Kidney epithelial cell (primary cell): ENCODE data around the gene AFF3. TPM values are rescaled to one million over a fixed set of nuclear protein-coding genes. Genes with fewer than 3 reads are reported as not detected.

Experiments
- DNase-seq: peaks from one replicate; pipeline ENCODE4 v3.0.0-alpha.2; 2010; ENCODE audit warnings: low read depth
- H3K27me3 ChIP-seq: 2 replicates; pipeline ENCODE4 v1.6.0; 2011; ENCODE audit warnings: low read length; ENCODE audit not compliant: control insufficient read depth, insufficient read depth
- H3K36me3 ChIP-seq: 2 replicates; pipeline ENCODE4 v1.5.1; 2011; ENCODE audit warnings: low read length; ENCODE audit not compliant: control insufficient read depth, insufficient read depth
- H3K4me3 ChIP-seq: 2 replicates; pipeline ENCODE4 v1.5.1; 2011; ENCODE audit warnings: low read depth, mild to moderate bottlenecking, control low read depth, low read length
- total RNA-seq: library from RNA; depleted of rRNA; stranded (reverse); fragments of >200 nt; gene quantifications from 2 replicates; pipeline ENCODE4 v1.2.3, GENCODE V29; 2015
- TF ChIP-seq, protein P1 (sequence below): IDR thresholded peaks from 2 replicates; pipeline ENCODE4 v1.5.1; 2011; ENCODE audit warnings: mild to moderate bottlenecking, moderate library complexity, low read length, control low read depth, inconsistent platforms; ENCODE audit not compliant: insufficient read depth, poor library complexity, severe bottlenecking

The AFF3 gene
- total RNA-seq, 1 donor from 2014 or later: 13.9 TPM

DNA sequence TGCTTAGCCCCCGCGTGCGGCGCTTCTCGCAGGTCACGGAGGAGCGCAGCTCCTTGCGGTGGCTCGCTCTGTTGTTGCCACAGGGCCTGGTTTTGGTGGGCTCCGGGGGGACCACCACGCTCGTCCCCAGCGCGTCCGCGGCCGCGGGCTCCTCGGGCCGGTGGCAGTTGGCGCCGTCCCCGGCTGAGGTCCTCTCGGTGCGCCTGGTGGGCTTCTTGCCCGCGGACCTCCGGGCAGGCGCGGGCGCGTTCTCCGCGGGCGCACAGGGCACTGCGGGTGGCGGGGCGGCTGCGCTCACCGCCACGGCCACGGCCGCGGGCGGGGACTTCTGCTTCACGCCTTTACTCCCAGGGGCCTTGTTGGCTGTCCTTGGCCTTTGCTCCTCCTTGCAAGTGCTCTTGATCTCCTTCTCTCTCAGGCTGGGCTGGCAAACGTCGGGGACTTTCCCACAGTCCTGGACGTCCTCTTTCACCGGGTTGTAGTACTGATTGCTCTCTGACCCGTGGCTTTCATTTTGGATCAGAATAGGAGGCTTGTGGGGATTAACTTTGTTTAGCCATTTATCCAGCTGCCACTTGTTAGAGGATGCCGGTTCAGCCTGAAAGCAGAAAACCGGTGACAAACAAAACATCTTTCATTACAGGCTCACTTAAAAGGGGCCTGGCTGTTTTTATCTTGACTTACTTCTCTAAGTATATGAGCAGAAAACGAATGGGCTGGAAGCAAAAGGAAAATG, 548.5 kb downstream of the AFF3 start:
- TF ChIP-seq, protein P1, sequence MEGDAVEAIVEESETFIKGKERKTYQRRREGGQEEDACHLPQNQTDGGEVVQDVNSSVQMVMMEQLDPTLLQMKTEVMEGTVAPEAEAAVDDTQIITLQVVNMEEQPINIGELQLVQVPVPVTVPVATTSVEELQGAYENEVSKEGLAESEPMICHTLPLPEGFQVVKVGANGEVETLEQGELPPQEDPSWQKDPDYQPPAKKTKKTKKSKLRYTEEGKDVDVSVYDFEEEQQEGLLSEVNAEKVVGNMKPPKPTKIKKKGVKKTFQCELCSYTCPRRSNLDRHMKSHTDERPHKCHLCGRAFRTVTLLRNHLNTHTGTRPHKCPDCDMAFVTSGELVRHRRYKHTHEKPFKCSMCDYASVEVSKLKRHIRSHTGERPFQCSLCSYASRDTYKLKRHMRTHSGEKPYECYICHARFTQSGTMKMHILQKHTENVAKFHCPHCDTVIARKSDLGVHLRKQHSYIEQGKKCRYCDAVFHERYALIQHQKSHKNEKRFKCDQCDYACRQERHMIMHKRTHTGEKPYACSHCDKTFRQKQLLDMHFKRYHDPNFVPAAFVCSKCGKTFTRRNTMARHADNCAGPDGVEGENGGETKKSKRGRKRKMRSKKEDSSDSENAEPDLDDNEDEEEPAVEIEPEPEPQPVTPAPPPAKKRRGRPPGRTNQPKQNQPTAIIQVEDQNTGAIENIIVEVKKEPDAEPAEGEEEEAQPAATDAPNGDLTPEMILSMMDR: no peak

DNA sequence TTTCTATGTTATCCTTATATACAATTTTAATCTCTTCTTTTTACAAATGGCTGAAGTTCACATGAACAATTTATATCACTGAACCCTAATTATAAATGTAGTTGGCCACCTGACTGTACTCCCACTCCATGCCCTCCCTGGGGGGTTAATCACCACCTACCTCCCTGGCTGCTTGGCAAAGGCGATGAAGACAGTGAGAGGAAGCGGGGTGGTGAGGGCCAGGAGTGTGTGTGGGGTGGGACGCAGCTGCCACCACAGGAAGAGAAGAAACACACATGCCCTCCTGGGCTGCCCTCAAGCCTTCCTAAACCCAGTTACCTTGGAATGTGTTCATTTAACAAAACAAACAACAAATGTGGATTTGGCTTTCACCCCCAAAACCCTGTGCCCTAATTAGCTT, 565.6 kb downstream of the AFF3 start:
- TF ChIP-seq, protein P1: no peak
- no peak for DNase-seq
- Histone ChIP-seq H3K4me3 (no peak overlapping the region), H3K36me3 (no peaks in the 10 kb centered on the region), H3K27me3 (no peaks in the 10 kb centered on the region)

More for the DNA sequence above, 548.5 kb downstream of the AFF3 start:
- Histone ChIP-seq H3K27me3 (no peaks in the 10 kb centered on the region), H3K36me3 (no peaks in the 10 kb centered on the region), H3K4me3 (no peak overlapping the region)
- no peak for DNase-seq

DNA sequence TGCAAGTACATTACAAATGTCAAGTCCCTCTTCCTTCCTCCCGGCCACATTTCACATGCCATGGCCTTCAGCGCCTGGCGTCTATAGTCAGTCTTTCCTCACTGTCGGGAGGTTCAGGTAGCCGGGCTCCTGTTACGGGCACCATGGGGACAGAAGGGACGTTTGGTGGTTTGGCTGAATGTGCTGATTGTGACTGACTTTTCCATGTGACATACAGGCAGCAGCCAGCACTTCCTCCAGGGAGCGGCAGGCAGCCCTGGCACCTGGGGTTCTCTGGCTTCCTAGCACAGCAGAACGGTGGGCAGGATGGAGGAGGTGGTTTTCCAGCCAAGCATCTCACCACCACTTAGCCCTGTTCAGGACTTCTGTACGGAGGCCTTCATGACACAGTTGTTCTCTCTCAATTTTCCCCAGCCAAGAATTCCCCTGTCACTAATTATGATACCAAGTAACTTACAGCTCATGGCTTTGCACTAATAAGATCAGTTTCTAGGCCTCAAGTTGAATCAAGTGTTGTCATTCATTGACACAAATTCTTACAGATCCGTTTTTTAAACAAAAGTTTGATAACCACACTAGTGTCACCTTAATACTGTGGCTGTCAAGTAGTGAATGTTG, 568.6 kb downstream of the AFF3 start:
- no peaks in the 10 kb centered on the region for H3K36me3 ChIP-seq
- TF ChIP-seq, protein P1: no peak
- DNase-seq: no peak
- H3K4me3 ChIP-seq: no peak overlapping the region
- H3K27me3 ChIP-seq: no peaks in the 10 kb centered on the region

DNA sequence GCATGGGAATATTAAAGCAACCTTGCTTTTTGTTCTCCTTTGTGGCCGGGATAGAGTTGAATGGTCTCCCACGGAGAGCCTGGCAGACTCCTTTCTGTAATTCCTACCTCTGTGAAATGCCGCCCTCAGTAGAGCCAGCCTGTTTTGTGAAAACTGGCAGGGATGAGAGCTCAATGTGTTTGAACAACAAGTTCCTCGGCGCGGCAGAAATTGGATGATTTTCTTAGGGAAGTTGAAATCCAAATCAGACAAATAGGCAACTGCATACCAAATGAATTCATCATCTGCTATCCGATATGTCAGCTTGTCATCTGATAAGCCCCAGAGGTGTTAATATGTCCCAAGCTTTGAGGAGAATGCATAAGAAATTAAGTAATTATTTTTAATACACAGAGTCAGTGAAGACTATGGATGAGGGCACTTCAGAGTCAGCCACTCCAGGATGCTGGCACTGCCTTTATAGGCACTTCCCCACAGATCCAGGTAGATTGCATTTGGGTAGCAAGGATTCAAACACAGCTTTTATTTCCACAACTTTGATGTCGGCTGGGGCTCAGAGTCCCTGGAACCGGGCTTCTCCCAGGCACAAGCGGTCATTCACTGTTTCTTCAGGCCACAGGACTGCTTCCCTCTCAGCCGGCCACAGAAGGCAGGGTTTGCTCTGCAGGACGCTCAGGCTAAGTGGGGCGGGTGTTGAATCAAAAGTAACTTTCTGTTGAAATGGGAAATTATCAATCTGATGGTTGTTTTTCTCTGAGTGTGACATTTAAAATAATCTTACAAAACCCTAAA, 569.8 kb downstream of the AFF3 start:
- Histone ChIP-seq H3K36me3 (no peaks in the 10 kb centered on the region), H3K4me3 (no peak overlapping the region), H3K27me3 (no peaks in the 10 kb centered on the region)
- TF ChIP-seq, protein P1: no peak
- DNase-seq: no peak

DNA sequence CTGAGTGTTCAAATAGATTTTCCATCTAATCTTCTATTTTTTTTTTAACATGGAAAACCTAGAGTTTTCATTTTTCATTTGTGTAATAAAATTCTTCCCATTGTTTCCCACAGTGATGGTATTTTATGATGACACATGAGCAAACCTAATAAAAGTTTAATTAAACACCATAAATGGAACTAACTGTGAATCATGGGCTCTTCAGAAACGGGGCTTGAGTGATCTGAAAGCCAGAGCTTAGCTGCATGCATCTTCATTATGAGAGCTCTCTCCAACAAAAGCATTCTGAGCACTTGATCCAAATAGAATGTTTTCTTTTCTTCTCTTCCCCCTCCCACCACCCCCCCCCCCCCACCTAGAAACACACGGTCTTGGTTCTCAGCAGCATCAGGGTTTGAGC, 570.4 kb downstream of the AFF3 start:
- H3K4me3 ChIP-seq: no peak overlapping the region
- TF ChIP-seq, protein P1: no peak
- H3K36me3 ChIP-seq: no peaks in the 10 kb centered on the region
- no peaks in the 10 kb centered on the region for H3K27me3 ChIP-seq
- DNase-seq: no peak
